NCI-H2171 (cell line): ENCODE results near the gene STOM.

Experiments used
- DNase-seq: peaks from one replicate; lab custom pipeline; 2025; lab: John Stamatoyannopoulos, UW

STOM gene

DNA sequence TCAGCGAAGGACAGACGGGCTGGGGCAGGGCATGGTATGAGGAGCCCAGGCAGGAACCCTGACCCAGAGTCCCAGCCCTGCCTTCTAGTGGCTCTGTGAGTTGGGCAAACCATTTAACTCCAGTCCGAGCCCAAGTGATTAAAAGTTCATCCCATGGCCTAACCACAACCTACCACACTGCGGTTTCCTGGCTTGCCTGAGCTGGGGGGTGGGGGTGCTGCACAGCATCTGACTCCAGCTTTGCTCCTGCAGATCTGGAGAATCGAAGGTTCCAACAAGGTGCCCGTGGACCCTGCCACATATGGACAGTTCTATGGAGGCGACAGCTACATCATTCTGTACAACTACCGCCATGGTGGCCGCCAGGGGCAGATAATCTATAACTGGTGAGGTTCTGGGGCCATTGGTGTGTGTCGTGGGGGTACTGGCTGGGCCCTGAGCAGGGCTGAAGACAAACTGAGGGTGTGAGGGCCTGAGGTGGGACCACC is 49.0 kb downstream of the STOM start:
- no peak for DNase-seq

DNA sequence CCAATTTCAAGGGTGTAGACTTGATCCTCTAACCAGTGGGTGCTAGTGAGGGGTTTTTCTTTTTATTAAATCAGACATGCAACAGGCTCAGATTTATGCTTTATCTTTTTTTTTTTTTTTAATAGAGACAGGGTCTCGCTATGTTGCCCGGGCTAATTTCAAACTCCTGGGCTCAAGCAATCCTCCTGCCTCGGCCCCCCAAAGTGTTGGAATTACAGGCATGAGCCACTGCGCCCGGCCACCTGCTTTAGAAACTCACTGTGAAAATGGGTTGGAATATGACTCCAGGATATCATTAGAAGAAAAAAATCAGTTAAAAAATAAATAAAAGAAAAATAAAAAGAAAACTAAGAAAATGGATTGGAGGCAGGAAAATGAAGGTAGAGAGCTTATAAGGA is 50.7 kb downstream of the STOM start:
- DNase-seq = no peak

DNA sequence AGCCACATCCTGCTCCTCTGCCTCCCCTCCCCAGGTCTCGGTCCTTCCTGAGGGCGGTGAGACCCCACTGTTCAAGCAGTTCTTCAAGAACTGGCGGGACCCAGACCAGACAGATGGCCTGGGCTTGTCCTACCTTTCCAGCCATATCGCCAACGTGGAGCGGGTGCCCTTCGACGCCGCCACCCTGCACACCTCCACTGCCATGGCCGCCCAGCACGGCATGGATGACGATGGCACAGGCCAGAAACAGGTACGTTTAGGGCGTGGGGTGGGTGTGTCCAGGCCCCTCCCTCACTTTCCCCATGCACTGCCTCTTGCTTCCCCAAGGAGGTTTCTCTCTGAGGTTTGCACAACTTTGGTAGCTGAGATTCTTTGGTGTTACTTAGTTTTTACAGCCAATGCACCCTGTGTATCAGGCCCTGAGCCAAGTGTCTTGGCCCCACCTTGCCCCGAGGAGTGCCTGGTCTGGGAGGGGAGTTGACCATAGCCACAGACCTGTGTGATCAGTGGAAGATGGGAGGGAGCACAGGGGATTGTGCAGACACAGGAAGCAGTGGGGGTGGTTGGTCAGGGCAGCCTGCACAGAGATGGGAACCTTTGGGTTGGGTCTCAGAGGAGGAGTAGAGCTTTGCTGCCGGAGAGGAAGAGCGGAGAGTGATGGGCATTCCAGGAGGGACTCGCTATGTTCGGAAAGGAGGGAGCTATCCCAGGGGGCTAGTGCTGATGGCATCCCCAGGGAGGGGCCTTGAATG is 51.2 kb downstream of the STOM start:
- DNase-seq = no peak

GRCh38 chr9:121317737-121318630 is 52.1 kb downstream of the STOM start:
- no peak for DNase-seq

GRCh38 chr9:121316852-121317373 is 53.1 kb downstream of the STOM start:
- DNase-seq = no peak

DNA sequence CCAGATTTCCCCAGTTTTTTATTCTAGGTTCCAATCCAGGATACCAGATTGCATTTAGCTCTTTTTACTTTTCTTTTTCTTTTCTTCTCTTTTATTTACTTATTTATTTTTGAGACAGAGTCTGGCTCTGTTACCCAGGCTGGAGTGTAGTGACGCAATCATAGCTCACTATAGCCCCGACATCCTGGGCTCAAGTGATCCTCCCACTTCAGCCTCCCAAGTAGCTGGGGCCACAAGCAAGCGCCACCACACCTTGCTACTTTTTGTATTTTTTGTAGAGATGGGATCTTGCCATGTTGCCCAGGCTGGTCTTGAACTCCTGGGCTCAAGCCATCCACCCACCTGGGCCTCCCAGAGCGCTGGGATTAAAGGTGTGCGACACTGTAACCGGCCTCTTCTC is 53.7 kb downstream of the STOM start:
- no peak for DNase-seq

- DNase-seq = no peak
These were observed 56.4 kb downstream of the STOM start for GRCh38 chr9:121313458-121314152.

DNA sequence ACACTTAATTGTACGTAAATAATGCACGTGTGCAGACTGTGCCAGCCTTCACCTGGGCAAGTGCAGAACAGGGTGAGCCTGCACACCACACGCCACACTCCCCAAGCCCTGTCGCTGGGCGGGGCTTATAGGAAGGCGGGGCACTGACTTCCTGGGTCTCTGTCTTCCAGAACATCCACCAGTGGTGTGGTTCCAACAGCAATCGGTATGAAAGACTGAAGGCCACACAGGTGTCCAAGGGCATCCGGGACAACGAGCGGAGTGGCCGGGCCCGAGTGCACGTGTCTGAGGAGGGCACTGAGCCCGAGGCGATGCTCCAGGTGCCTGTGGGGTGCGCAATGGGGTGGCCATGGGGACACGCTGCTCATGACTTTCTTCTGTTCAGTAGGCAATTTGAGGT is 57.9 kb downstream of the STOM start:
- DNase-seq = no peak

DNA sequence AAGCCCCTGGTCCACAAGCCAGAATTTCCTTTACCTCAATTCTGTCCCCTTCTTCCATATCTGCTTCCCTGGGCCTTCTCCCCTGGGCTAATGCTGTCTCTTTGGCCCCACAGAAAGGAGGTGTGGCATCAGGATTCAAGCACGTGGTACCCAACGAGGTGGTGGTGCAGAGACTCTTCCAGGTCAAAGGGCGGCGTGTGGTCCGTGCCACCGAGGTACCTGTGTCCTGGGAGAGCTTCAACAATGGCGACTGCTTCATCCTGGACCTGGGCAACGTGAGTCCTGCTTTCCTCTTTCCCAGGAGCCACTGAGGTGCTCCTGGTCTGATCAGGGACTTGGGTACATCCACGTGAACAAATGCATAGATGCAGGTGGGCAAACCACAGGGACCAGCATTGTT is 59.5 kb downstream of the STOM start:
- no peak for DNase-seq

DNA sequence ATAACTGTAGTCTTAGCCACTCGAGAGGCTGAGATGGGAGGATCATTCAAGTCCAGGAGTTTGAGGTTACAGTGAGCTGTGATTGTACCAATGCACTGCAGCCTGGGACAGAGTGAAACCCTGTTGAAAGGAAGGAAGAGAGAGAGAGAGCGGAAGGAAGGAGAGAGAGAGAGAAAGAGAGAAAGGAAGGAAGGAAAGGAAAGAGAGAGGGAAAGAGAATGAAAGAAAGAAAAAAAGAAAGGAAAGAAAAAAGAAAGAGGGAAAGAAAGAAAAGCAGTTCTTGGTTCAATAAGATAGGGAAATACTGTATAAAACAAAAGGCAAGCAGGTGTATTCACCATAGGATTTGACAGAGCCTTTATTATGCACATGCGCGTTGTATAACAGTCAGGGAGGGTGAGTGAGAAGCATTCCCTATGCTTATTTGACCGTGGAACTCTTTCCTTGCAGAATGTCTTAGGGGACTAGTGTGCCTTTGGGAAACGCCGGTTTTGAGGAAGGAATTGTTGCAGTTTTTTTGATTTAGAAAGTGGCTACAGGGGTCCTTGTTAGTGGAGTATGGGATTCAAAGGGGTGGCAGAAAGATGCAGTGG is 60.1 kb downstream of the STOM start:
- DNase-seq = no peak

DNA sequence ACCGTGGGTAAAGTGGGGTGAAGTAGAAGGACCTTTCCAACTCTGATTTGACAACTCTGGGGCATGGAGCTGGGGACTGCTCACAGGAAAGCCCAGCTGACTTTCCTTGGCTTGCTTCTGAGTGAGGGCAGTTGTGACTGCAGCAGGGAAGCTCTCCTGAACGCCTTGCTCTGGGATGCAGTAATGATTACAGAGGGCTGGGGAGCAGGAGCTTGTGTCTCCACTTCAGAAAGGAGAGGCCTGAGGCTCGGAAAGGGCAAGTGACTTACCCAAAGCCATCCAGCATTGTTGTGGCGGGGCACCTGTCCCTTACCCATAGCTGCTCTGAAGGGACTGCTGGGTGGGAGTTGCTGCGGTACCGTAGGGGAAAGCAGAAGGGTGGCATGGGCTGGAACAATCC is 60.9 kb downstream of the STOM start:
- no peak for DNase-seq

DNA sequence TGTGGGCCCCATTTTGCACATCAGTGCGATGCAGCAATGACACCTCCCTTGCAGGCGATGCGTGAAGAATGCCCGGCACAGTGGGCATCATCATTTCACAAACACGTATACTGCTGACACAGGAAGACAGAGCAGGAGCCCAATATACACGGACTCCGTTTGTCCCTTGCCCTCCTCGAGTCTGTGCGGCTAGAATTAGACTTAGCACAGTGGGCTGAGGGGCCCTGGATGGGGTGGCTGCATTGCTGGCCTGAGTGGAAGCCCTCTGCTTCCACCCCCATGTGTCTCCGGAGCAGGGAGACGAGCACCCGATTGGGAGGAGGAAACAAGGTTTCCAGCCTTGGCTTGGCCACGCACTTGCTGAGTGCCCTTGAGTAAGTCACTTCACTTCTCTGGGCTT is 61.3 kb downstream of the STOM start:
- no peak for DNase-seq

GRCh38 chr9:121307976-121308375 is 62.1 kb downstream of the STOM start:
- DNase-seq = no peak

DNA sequence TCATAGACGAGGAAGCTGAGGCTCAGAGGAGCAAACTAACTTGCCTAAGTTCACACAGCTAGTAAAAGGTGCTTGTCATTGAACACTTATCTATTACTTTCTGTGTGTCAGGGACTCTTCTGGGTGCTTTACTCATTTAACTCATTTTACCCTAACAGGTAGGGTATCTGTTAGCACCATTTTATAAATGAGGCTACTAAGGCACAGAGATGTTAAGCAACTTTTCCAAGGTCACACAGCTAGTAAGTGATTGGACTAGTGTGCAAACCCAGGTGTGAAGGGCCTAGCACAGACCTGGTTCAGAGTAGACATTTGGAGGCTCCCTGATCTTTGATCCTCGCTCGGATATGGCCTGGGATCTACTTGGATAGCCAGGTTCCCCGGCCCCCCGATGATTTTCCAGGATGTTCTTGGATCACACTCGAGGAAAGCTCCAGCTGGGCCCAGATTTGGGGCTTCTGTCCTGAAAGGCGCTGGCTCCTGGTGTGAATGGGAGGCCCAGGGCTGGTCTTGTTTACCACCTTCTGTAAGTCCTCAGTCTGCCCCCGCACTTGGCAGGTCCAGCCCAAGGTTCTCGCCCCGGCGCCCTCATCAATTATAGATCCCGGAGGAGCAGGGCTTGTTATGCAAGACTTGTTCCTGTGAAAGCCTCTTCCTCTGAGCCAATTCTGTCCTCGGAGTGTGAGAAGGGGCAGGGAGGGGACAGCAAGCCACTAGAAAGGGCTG is 64.6 kb downstream of the STOM start:
- DNase-seq = no peak

DNA sequence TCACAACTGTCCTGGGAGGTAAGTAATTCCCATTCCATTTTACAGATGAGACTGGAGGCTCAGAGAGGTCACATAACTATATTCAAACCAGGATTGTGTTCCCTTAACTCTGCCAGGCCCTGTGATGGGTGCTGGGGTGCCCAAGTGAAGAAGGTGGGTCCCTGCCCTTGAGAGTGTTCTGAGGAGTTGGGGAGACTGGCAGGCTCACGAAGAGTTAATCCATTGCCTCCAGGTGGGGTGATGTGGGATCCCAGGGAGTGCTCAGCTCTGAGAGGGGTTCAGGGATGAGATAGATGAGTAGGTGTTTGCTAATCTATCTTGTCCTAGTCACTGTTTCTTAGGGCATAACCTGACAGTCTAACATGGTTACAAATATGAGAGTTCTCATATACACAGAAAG is 65.3 kb downstream of the STOM start:
- DNase-seq = no peak

GRCh38 chr9:121303456-121304451 is 66.3 kb downstream of the STOM start:
- no peak for DNase-seq

GRCh38 chr9:121302786-121303185 is 67.3 kb downstream of the STOM start:
- no peak for DNase-seq

GRCh38 chr9:121302341-121302740 is 67.7 kb downstream of the STOM start:
- DNase-seq = no peak

GRCh38 chr9:121301881-121302286 is 68.2 kb downstream of the STOM start:
- no peak for DNase-seq
